ENCODE results near the gene NBEAL2.

DNA sequence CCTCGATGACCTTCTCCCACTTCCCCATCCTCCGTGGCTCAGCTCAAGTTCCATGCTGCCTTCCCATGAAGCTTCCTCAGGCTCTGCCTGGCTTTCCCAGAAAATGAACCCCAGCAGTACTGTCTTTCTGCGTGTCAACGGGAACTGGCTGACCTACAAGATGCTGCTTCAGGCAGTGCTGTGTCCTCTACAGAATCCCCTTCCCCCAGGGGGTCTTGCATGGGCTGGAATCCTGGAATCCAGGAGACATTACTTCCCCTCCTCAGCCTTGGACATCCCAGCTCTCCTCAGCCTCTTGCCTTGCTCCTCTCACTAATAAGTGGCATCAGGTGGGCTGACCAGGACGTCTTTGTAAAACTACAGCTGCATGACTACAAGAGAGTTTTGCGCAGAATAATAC is 8.3 kb upstream of the NBEAL2 start:
- TF ChIP-seq EZH2 (IDR thresholded peaks at IDR 0.05; ENCODE audit: low read length, unreplicated experiment): no peak
- TF ChIP-seq, protein P1, sequence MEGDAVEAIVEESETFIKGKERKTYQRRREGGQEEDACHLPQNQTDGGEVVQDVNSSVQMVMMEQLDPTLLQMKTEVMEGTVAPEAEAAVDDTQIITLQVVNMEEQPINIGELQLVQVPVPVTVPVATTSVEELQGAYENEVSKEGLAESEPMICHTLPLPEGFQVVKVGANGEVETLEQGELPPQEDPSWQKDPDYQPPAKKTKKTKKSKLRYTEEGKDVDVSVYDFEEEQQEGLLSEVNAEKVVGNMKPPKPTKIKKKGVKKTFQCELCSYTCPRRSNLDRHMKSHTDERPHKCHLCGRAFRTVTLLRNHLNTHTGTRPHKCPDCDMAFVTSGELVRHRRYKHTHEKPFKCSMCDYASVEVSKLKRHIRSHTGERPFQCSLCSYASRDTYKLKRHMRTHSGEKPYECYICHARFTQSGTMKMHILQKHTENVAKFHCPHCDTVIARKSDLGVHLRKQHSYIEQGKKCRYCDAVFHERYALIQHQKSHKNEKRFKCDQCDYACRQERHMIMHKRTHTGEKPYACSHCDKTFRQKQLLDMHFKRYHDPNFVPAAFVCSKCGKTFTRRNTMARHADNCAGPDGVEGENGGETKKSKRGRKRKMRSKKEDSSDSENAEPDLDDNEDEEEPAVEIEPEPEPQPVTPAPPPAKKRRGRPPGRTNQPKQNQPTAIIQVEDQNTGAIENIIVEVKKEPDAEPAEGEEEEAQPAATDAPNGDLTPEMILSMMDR (conservative IDR thresholded peaks at IDR 0.05; ENCODE audit: low read depth, low read length): no peak

All from PC-3 (cell line).